IMR-90 (cell line): ENCODE measurements around the gene LAMTOR4. TPM values are rescaled to one million over a fixed set of nuclear protein-coding genes. Genes with fewer than 3 reads are reported as not detected.

Source experiments
- ATAC-seq: fragments of 200-7000 bp; cut with Tn5 transposase; 2 replicates; pipeline ENCODE4 v1.9.1; 2020; ENCODE audit warnings: low read depth, mild to moderate bottlenecking, moderate library complexity
- BruUV-seq: library from RNA; stranded (reverse); fragments of 400-500 nt; replicated peaks from 2 replicates; lab custom pipeline; 2021; lab: Mats Ljungman, UMichigan
- CTCF ChIA-PET: fragments of 300-600 bp; formaldehyde crosslinking; extraction: SDS; loops from one replicate; lab custom pipeline; 2021; ENCODE audit warnings: antibody characterized with exemption; lab: Yijun Ruan, JAX
- POLR2A ChIA-PET: fragments of 300-600 bp; sonication (Branson Sonifier 250); formaldehyde crosslinking; loops from one replicate; lab custom pipeline; 2022; ENCODE audit warnings: antibody characterized with exemption; ENCODE audit not compliant: unreplicated experiment; lab: Charles Lee
- DNase-seq: peaks from one replicate; pipeline ENCODE4 v3.0.0; 2013
- H2AFZ ChIP-seq: replicated peaks from 2 replicates; pipeline ENCODE3; 2013; ENCODE audit warnings: low read length, mild to moderate bottlenecking; ENCODE audit not compliant: poor library complexity
- H2AK5ac ChIP-seq: 2 replicates; pipeline ENCODE4 v1.6.1; 2013; ENCODE audit warnings: low read depth, low read length, inconsistent platforms
- H2AK9ac ChIP-seq: replicated peaks from 2 replicates; pipeline ENCODE3; 2013; ENCODE audit warnings: mild to moderate bottlenecking, low read depth, low read length, moderate library complexity; ENCODE audit not compliant: poor library complexity
- H2BK120ac ChIP-seq: 2 replicates; pipeline ENCODE4 v1.6.1; 2013; ENCODE audit warnings: low read depth, low read length, inconsistent platforms
- H2BK15ac ChIP-seq: 3 replicates; pipeline ENCODE4 v1.6.1; 2013; ENCODE audit warnings: low read depth, low read length, inconsistent platforms
- H2BK20ac ChIP-seq: 2 replicates; pipeline ENCODE4 v1.6.1; 2013; ENCODE audit warnings: low read depth, mild to moderate bottlenecking, inconsistent platforms, low read length, moderate library complexity
- H2BK5ac ChIP-seq: 2 replicates; pipeline ENCODE4 v1.6.1; 2013; ENCODE audit warnings: mild to moderate bottlenecking, low read depth, low read length, inconsistent platforms; ENCODE audit not compliant: poor library complexity, severe bottlenecking
- H3K14ac ChIP-seq: replicated peaks from 2 replicates; pipeline ENCODE4 v1.6.1; 2013; ENCODE audit warnings: low read depth, low read length, inconsistent platforms
- H3K18ac ChIP-seq: 2 replicates; pipeline ENCODE4 v1.6.1; 2013; ENCODE audit warnings: low read depth, low read length, control low read depth
- H3K23ac ChIP-seq: 2 replicates; pipeline ENCODE4 v1.6.1; 2013; ENCODE audit warnings: low read depth, low read length, inconsistent platforms
- H3K27ac ChIP-seq: 2 replicates; pipeline ENCODE4 v1.5.1; 2013; ENCODE audit warnings: mild to moderate bottlenecking, control low read depth, low read length; ENCODE audit not compliant: insufficient read depth
- H3K27me3 ChIP-seq: 2 replicates; pipeline ENCODE4 v1.6.1; 2013; ENCODE audit warnings: low read length; ENCODE audit not compliant: control insufficient read depth, insufficient read depth
- H3K36me3 ChIP-seq: 2 replicates; pipeline ENCODE4 v1.6.1; 2013; ENCODE audit warnings: low read length, mixed read lengths; ENCODE audit not compliant: control insufficient read depth, insufficient read depth
- H3K4ac ChIP-seq: 2 replicates; pipeline ENCODE4 v1.6.1; 2013; ENCODE audit warnings: low read depth, low read length, inconsistent platforms
- H3K4me1 ChIP-seq: 2 replicates; pipeline ENCODE4 v1.6.1; 2013; ENCODE audit warnings: low read length, mixed read lengths; ENCODE audit not compliant: control insufficient read depth, insufficient read depth
- H3K4me2 ChIP-seq: 2 replicates; pipeline ENCODE4 v1.6.1; 2013; ENCODE audit warnings: low read depth, mild to moderate bottlenecking, control low read depth, low read length, moderate library complexity
- H3K4me3 ChIP-seq: 2 replicates; pipeline ENCODE4 v1.5.1; 2013; ENCODE audit warnings: low read depth, mild to moderate bottlenecking, control low read depth, low read length, moderate library complexity; ENCODE audit not compliant: insufficient read depth
- H3K56ac ChIP-seq: 2 replicates; pipeline ENCODE4 v1.6.1; 2013; ENCODE audit warnings: low read length, inconsistent platforms; ENCODE audit not compliant: insufficient read depth; ENCODE audit errors: extremely low read depth
- H3K79me1 ChIP-seq, 2 experiments: 2 replicates each; pipeline ENCODE4 v1.6.1; 2013; ENCODE audit warnings: low read length in 2 of 2, inconsistent platforms in 1 of 2, low read depth in 1 of 2
- H3K9ac ChIP-seq: 2 replicates; pipeline ENCODE4 v1.6.1; 2013; ENCODE audit warnings: low read depth, low read length, control low read depth
- H3K9me1 ChIP-seq: 2 replicates; pipeline ENCODE4 v1.6.1; 2013; ENCODE audit warnings: low read length, inconsistent platforms; ENCODE audit not compliant: insufficient read depth
- H3K9me3 ChIP-seq: 2 replicates; pipeline ENCODE4 v1.6.1; 2013; ENCODE audit warnings: low read length; ENCODE audit not compliant: control insufficient read depth, insufficient read depth
- H4K20me1 ChIP-seq: 2 replicates; pipeline ENCODE4 v1.6.1; 2013; ENCODE audit warnings: low read length, inconsistent platforms; ENCODE audit not compliant: insufficient read depth
- H4K5ac ChIP-seq: 2 replicates; pipeline ENCODE4 v1.6.1; 2013; ENCODE audit warnings: mild to moderate bottlenecking, low read depth, low read length, control low read depth
- H4K8ac ChIP-seq, 2 experiments: 2 replicates each; pipeline ENCODE4 v1.6.1; 2013; ENCODE audit warnings: low read depth in 2 of 2, low read length in 2 of 2, control low read depth in 1 of 2, inconsistent platforms in 1 of 2
- H4K91ac ChIP-seq: 2 replicates; pipeline ENCODE4 v1.6.1; 2013; ENCODE audit warnings: low read depth, low read length, inconsistent platforms; ENCODE audit not compliant: insufficient read depth
- CTCF ChIP-seq: conservative IDR thresholded peaks from 2 replicates; pipeline ENCODE4 v1.5.1; 2012; ENCODE audit warnings: mild to moderate bottlenecking, low read depth, low read length, improper control_type of control experiment
- ELK1 ChIP-seq: fragments of 150-350 bp; IDR thresholded peaks from 2 replicates; pipeline ENCODE4 v1.6.1; 2016; ENCODE audit warnings: low read depth, mild to moderate bottlenecking, low read length, moderate library complexity, borderline replicate concordance
- POLR2A ChIP-seq: IDR thresholded peaks from 2 replicates; pipeline ENCODE4 v1.6.1; 2012; ENCODE audit warnings: mild to moderate bottlenecking, low read depth, low read length
- USF2 ChIP-seq: fragments of 150-350 bp; IDR thresholded peaks from 2 replicates; pipeline ENCODE4 v1.6.1; 2017; ENCODE audit warnings: mild to moderate bottlenecking, antibody characterized with exemption, low read length, low read depth
- WGBS, 2 experiments: methylation state at CpG; one replicate each; pipeline versions ENCODE4 v1.1.5 to v1.1.7; 2013; ENCODE audit warnings: missing lambda C conversion rate in 2 of 2; ENCODE audit not compliant: insufficient read length in 1 of 2; ENCODE audit errors: extremely low coverage in 2 of 2; 5-methylcytosine and 5-hydroxymethylcytosine counted together
- dilution Hi-C: fragments of 300-500 bp; cut with HindIII; formaldehyde crosslinking; loops from one replicate; pipeline ENCODE4 v1.14.3; 2018; ENCODE audit warnings: low sequenced_read_pairs; ENCODE audit not compliant: unreplicated experiment
- in situ Hi-C: fragments of 300-500 bp; cut with MboI; formaldehyde crosslinking; loops from 3 replicates; pipeline ENCODE4 v1.14.3; 2019; ENCODE audit warnings: low sequenced_read_pairs, inconsistent platforms, mixed read lengths
- intact Hi-C: fragments of 100-400 bp; cut with micrococcal nuclease; formaldehyde crosslinking; loops from 2 replicates; pipeline ENCODE4 v1.10.0; 2022
- polyA plus RNA-seq, 3 experiments: library from polyadenylated mRNA; depleted of rRNA; stranded (reverse); fragments of >200 nt; gene quantifications; 2 replicates each; pipeline ENCODE4 v1.2.3, GENCODE V29; 2012; ENCODE audit warnings: low replicate concordance in 1 of 3
- total RNA-seq: library from RNA; depleted of rRNA; stranded (reverse); fragments of >200 nt; gene quantifications from 2 replicates; pipeline ENCODE4 v1.2.3, GENCODE V29; 2012

The LAMTOR4 gene
- total and polyA plus RNA-seq, 2 of the 4 experiments (the other 2 are of a cell fraction) = 134 to 268 TPM

GRCh38 chr7:100132126-100132525, 16.6 kb upstream of the LAMTOR4 start:
- no CpG with 5 or more reads among the region's 7 CpGs for WGBS, 2 experiments
- no peaks in the 10 kb centered on the region for H3K36me3 ChIP-seq
- no peak overlapping the region for H3K14ac ChIP-seq
- no peak overlapping the region for H2BK5ac ChIP-seq
- no peak overlapping the region for H4K5ac ChIP-seq
- in situ Hi-C loops = loop anchor here (10.0 kb wide), 1 partner anchor 213 kb away; no protein-coding TSS in a partner anchor
- TF ChIP-seq POLR2A (no peak), ELK1 (no peak), USF2 (no peak), CTCF (no peak)
- H3K79me1 ChIP-seq = peaks cover 7 to 17% of the 10 kb centered on the region in 2 experiments; a peak in 3 of 4 replicates
- H4K8ac ChIP-seq = no peak overlapping the region
- no peaks in the 10 kb centered on the region for H4K20me1 ChIP-seq
- H2AK9ac ChIP-seq = no peak overlapping the region
- H3K9me3 ChIP-seq = no peaks in the 10 kb centered on the region
- peaks cover 2% of the 10 kb centered on the region; the same call in 1 of the 2 replicates for H3K27me3 ChIP-seq
- no peak overlapping the region for H2BK120ac ChIP-seq
- H3K9me1 ChIP-seq = no peaks in the 10 kb centered on the region
- no peak overlapping the region for H3K4me2 ChIP-seq
- DNase-seq = no peak
- H3K27ac ChIP-seq = no peak overlapping the region
- peaks cover 2% of the 10 kb centered on the region; the same call in 1 of the 2 replicates for H3K4me1 ChIP-seq
- no peak overlapping the region for H4K91ac ChIP-seq
- dilution Hi-C loops = no loop called here
- no TSS peak for BruUV-seq
- H2AFZ ChIP-seq = no peak overlapping the region
- H3K9ac ChIP-seq = no peak overlapping the region
- H2BK15ac ChIP-seq = no peak overlapping the region
- no peak overlapping the region for H3K4ac ChIP-seq
- ChIA-PET POLR2A (no interaction called here), CTCF (interaction anchor here (0.9 to 1.1 kb wide), 2 partner anchors 10 to 14 kb away, joined by 3 read pairs; no protein-coding TSS in a partner anchor)
- H3K4me3 ChIP-seq = no peak overlapping the region
- H2BK20ac ChIP-seq = no peak overlapping the region
- intact Hi-C loops = loop anchor here (1.0 to 5.0 kb wide), 4 partner anchors 79 to 275 kb away; no protein-coding TSS in a partner anchor
- H3K56ac ChIP-seq = no peak overlapping the region
- no peak overlapping the region for H2AK5ac ChIP-seq
- H3K18ac ChIP-seq = no peak overlapping the region
- no peak overlapping the region for H3K23ac ChIP-seq
- no peak for ATAC-seq
